ENCODE measurements around the gene PTPRT. TPM values are rescaled to one million over a fixed set of nuclear protein-coding genes. Genes with fewer than 3 reads are reported as not detected.

Gene PTPRT
- polyA plus RNA-seq, 1 of the 3 experiments (the other 2 are of a cell fraction), result not detected

DNA sequence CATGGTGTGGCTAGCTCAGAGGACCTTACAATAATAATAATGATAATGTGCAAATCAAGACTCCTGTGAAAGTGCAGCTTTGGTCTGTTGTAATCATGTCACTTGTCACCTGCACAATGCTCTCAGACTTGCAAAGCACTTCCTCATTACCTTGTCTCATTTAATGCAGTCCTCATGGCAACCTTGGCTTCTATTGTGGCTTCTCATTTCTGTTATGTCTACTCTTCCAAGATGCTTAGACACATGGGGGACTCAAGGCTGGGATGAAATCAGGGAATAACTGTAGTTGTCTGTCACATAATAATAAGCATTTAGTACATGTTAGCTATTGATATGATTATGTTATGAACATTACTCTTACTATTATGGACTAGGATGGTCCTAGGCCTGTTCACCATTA is 484.2 kb downstream of the PTPRT start:
- ChIA-PET POLR2A (no interaction called here), CTCF (no interaction called here)
- no peak overlapping the region for H3K4me3 ChIP-seq (ENCODE audit: low read depth in 2 of 2, low read length in 1 of 2)
- no peaks in the 10 kb centered on the region for H3K9me3 ChIP-seq
- H2AFZ ChIP-seq (ENCODE audit: low read depth), result no peak overlapping the region
- H4K20me1 ChIP-seq (ENCODE audit: insufficient read depth), result no peaks in the 10 kb centered on the region
- DNase-seq, result no peak
- no peak overlapping the region for H3K4me2 ChIP-seq
- H3K79me2 ChIP-seq (ENCODE audit: insufficient read depth), result no peaks in the 10 kb centered on the region
- H3K27me3 ChIP-seq (ENCODE audit: insufficient read depth), result no peaks in the 10 kb centered on the region
- H3K36me3 ChIP-seq (replicated peaks in 1 of 2; ENCODE audit: control insufficient read depth in 1 of 2, insufficient read depth in 2 of 2, low read length in 1 of 2), result no peaks in the 10 kb centered on the region
- H3K9me2 ChIP-seq, result no peaks in the 10 kb centered on the region
- no peaks in the 10 kb centered on the region for H3K4me1 ChIP-seq (ENCODE audit: control insufficient read depth in 1 of 2, insufficient read depth in 2 of 2, low read depth in 1 of 2, low read length in 1 of 2)
- no peak overlapping the region for H3K9ac ChIP-seq
- no peak overlapping the region for H3K27ac ChIP-seq (ENCODE audit: low read depth in 2 of 2, low read length in 1 of 2)
- no peak for TF ChIP-seq TEAD4 (IDR thresholded peaks at IDR 0.05; ENCODE audit: borderline replicate concordance, insufficient read depth)
- TF ChIP-seq, protein P1, sequence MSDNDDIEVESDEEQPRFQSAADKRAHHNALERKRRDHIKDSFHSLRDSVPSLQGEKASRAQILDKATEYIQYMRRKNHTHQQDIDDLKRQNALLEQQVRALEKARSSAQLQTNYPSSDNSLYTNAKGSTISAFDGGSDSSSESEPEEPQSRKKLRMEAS (IDR thresholded peaks at IDR 0.05; ENCODE audit: low read depth), result no peak
- no peak for TF ChIP-seq POLR2AphosphoS5 (IDR thresholded peaks at IDR 0.05; ENCODE audit: low read depth, low read length)
- TF ChIP-seq, protein P2, sequence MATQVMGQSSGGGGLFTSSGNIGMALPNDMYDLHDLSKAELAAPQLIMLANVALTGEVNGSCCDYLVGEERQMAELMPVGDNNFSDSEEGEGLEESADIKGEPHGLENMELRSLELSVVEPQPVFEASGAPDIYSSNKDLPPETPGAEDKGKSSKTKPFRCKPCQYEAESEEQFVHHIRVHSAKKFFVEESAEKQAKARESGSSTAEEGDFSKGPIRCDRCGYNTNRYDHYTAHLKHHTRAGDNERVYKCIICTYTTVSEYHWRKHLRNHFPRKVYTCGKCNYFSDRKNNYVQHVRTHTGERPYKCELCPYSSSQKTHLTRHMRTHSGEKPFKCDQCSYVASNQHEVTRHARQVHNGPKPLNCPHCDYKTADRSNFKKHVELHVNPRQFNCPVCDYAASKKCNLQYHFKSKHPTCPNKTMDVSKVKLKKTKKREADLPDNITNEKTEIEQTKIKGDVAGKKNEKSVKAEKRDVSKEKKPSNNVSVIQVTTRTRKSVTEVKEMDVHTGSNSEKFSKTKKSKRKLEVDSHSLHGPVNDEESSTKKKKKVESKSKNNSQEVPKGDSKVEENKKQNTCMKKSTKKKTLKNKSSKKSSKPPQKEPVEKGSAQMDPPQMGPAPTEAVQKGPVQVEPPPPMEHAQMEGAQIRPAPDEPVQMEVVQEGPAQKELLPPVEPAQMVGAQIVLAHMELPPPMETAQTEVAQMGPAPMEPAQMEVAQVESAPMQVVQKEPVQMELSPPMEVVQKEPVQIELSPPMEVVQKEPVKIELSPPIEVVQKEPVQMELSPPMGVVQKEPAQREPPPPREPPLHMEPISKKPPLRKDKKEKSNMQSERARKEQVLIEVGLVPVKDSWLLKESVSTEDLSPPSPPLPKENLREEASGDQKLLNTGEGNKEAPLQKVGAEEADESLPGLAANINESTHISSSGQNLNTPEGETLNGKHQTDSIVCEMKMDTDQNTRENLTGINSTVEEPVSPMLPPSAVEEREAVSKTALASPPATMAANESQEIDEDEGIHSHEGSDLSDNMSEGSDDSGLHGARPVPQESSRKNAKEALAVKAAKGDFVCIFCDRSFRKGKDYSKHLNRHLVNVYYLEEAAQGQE (IDR thresholded peaks at IDR 0.05; ENCODE audit: low read depth, low read length), result no peak
- TF ChIP-seq RAD21 (IDR thresholded peaks at IDR 0.05; ENCODE audit: low read length), result no peak
- no peak for TF ChIP-seq TAF1 (IDR thresholded peaks at IDR 0.05; ENCODE audit: borderline replicate concordance, low read depth, low read length)
- TF ChIP-seq, protein P3, sequence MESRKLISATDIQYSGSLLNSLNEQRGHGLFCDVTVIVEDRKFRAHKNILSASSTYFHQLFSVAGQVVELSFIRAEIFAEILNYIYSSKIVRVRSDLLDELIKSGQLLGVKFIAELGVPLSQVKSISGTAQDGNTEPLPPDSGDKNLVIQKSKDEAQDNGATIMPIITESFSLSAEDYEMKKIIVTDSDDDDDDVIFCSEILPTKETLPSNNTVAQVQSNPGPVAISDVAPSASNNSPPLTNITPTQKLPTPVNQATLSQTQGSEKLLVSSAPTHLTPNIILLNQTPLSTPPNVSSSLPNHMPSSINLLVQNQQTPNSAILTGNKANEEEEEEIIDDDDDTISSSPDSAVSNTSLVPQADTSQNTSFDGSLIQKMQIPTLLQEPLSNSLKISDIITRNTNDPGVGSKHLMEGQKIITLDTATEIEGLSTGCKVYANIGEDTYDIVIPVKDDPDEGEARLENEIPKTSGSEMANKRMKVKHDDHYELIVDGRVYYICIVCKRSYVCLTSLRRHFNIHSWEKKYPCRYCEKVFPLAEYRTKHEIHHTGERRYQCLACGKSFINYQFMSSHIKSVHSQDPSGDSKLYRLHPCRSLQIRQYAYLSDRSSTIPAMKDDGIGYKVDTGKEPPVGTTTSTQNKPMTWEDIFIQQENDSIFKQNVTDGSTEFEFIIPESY (IDR thresholded peaks at IDR 0.05; ENCODE audit: borderline replicate concordance, low read depth), result no peak
- no peak for TF ChIP-seq FOXM1 (IDR thresholded peaks at IDR 0.05; ENCODE audit: low read depth)
- TF ChIP-seq RFX5 (IDR thresholded peaks at IDR 0.05; ENCODE audit: low read length), result no peak
- TF ChIP-seq, protein P4, sequence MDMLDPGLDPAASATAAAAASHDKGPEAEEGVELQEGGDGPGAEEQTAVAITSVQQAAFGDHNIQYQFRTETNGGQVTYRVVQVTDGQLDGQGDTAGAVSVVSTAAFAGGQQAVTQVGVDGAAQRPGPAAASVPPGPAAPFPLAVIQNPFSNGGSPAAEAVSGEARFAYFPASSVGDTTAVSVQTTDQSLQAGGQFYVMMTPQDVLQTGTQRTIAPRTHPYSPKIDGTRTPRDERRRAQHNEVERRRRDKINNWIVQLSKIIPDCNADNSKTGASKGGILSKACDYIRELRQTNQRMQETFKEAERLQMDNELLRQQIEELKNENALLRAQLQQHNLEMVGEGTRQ (IDR thresholded peaks at IDR 0.05; ENCODE audit: borderline replicate concordance, low read depth, low read length), result no peak
- TF ChIP-seq EZH2phosphoT487 (IDR thresholded peaks at IDR 0.05; ENCODE audit: borderline replicate concordance, low read depth), result no peak
- TF ChIP-seq, protein P5, sequence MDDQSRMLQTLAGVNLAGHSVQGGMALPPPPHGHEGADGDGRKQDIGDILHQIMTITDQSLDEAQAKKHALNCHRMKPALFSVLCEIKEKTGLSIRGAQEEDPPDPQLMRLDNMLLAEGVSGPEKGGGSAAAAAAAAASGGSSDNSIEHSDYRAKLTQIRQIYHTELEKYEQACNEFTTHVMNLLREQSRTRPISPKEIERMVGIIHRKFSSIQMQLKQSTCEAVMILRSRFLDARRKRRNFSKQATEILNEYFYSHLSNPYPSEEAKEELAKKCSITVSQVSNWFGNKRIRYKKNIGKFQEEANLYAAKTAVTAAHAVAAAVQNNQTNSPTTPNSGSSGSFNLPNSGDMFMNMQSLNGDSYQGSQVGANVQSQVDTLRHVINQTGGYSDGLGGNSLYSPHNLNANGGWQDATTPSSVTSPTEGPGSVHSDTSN (IDR thresholded peaks at IDR 0.05), result no peak
- TF ChIP-seq GATA2 (CRISPR knock-in tag; IDR thresholded peaks at IDR 0.05), result no peak
- H3F3A ChIP-seq (replicated peaks; ENCODE audit: insufficient read depth), result no peaks in the 10 kb centered on the region

All from SK-N-SH (cell line).